ENCODE results near the gene HNRNPC. TPM values are rescaled to one million over a fixed set of nuclear protein-coding genes. Genes with fewer than 3 reads are reported as not detected.

The HNRNPC gene
- total and polyA plus RNA-seq, 10 of the 15 experiments (the other 5 are each of a cell fraction or from before 2014, with no cell fraction given), result 679 to 1,492 (median 1,262) TPM

DNA sequence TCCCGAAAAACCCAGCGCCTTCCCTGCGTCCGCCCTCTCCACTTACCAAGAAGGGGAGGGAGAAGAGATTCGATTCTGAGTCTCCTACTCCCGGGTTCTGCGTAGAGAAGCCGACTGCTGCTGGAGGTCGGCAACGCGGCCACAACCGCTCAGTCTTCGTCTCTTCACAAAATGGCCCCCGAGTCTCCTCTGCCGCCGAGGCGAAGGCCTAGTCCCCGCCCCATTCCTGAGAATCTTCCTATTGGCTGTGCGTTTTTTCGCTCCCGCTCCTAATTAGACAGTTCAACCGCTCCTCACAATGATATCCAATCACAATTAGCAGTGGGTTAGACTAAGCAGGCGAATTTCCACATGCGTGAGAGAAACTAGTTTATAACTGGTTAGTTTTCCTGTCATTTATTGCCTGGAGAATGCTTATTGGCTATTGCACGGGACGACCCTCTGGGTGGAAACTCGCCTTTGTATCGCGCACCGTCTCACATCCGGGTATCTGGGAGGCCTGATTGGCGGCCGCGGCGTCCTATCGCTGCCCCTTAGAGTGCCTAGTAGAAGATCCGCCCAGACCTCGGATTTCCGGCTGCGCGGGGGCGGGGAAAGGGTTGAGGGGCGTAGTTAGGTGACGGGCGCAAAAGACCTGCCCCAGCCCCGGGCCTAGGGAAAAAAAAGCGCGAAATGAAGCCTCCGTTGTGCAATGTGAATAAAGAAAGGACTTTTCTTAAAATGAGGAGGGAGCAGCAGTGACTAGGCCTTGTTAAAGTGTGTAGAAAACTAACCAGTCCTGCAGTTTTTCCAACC is at the start of gene HNRNPC (continued):
- TF ChIP-seq, protein P1, sequence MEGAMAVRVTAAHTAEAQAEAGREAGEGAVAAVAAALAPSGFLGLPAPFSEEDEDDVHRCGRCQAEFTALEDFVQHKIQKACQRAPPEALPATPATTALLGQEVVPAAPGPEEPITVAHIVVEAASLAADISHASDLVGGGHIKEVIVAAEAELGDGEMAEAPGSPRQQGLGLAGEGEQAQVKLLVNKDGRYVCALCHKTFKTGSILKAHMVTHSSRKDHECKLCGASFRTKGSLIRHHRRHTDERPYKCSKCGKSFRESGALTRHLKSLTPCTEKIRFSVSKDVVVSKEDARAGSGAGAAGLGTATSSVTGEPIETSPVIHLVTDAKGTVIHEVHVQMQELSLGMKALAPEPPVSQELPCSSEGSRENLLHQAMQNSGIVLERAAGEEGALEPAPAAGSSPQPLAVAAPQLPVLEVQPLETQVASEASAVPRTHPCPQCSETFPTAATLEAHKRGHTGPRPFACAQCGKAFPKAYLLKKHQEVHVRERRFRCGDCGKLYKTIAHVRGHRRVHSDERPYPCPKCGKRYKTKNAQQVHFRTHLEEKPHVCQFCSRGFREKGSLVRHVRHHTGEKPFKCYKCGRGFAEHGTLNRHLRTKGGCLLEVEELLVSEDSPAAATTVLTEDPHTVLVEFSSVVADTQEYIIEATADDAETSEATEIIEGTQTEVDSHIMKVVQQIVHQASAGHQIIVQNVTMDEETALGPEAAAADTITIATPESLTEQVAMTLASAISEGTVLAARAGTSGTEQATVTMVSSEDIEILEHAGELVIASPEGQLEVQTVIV (IDR thresholded peaks at IDR 0.05; ENCODE audit: borderline replicate concordance, partially characterized antibody), result peak; percentile 82
- no peak for TF ChIP-seq MTA3 (IDR thresholded peaks at IDR 0.05; ENCODE audit: borderline replicate concordance, low read length)
- TF ChIP-seq CHD2 (IDR thresholded peaks at IDR 0.05; ENCODE audit: borderline replicate concordance, low read depth, low read length), result peak; percentile 97
- TF ChIP-seq HCFC1 (IDR thresholded peaks at IDR 0.05; ENCODE audit: low read length), result peak; percentile 20
- 0 out of 2 replicates have a peak, but pooled peaks have one; percentile 93 for TF ChIP-seq CHD1 (IDR thresholded peaks at IDR 0.05; ENCODE audit: low read depth, low read length)
- TF ChIP-seq, protein P2, sequence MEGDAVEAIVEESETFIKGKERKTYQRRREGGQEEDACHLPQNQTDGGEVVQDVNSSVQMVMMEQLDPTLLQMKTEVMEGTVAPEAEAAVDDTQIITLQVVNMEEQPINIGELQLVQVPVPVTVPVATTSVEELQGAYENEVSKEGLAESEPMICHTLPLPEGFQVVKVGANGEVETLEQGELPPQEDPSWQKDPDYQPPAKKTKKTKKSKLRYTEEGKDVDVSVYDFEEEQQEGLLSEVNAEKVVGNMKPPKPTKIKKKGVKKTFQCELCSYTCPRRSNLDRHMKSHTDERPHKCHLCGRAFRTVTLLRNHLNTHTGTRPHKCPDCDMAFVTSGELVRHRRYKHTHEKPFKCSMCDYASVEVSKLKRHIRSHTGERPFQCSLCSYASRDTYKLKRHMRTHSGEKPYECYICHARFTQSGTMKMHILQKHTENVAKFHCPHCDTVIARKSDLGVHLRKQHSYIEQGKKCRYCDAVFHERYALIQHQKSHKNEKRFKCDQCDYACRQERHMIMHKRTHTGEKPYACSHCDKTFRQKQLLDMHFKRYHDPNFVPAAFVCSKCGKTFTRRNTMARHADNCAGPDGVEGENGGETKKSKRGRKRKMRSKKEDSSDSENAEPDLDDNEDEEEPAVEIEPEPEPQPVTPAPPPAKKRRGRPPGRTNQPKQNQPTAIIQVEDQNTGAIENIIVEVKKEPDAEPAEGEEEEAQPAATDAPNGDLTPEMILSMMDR (IDR thresholded peaks at IDR 0.05 in 2 of 3, conservative IDR thresholded peaks at IDR 0.05 in 1 of 3; ENCODE audit: control insufficient read depth in 2 of 3, extremely low read depth in 1 of 3, insufficient read depth in 1 of 3, low read depth in 3 of 3, low read length in 3 of 3), result no peak
- peak; percentile 88 for TF ChIP-seq POU2F2 (IDR thresholded peaks at IDR 0.05; ENCODE audit: borderline replicate concordance, low read depth, low read length)
- TF ChIP-seq, protein P3, sequence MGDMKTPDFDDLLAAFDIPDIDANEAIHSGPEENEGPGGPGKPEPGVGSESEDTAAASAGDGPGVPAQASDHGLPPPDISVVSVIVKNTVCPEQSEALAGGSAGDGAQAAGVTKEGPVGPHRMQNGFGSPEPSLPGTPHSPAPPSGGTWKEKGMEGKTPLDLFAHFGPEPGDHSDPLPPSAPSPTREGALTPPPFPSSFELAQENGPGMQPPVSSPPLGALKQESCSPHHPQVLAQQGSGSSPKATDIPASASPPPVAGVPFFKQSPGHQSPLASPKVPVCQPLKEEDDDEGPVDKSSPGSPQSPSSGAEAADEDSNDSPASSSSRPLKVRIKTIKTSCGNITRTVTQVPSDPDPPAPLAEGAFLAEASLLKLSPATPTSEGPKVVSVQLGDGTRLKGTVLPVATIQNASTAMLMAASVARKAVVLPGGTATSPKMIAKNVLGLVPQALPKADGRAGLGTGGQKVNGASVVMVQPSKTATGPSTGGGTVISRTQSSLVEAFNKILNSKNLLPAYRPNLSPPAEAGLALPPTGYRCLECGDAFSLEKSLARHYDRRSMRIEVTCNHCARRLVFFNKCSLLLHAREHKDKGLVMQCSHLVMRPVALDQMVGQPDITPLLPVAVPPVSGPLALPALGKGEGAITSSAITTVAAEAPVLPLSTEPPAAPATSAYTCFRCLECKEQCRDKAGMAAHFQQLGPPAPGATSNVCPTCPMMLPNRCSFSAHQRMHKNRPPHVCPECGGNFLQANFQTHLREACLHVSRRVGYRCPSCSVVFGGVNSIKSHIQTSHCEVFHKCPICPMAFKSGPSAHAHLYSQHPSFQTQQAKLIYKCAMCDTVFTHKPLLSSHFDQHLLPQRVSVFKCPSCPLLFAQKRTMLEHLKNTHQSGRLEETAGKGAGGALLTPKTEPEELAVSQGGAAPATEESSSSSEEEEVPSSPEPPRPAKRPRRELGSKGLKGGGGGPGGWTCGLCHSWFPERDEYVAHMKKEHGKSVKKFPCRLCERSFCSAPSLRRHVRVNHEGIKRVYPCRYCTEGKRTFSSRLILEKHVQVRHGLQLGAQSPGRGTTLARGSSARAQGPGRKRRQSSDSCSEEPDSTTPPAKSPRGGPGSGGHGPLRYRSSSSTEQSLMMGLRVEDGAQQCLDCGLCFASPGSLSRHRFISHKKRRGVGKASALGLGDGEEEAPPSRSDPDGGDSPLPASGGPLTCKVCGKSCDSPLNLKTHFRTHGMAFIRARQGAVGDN (IDR thresholded peaks at IDR 0.05), result peak; percentile 94
- TF ChIP-seq, protein P4, sequence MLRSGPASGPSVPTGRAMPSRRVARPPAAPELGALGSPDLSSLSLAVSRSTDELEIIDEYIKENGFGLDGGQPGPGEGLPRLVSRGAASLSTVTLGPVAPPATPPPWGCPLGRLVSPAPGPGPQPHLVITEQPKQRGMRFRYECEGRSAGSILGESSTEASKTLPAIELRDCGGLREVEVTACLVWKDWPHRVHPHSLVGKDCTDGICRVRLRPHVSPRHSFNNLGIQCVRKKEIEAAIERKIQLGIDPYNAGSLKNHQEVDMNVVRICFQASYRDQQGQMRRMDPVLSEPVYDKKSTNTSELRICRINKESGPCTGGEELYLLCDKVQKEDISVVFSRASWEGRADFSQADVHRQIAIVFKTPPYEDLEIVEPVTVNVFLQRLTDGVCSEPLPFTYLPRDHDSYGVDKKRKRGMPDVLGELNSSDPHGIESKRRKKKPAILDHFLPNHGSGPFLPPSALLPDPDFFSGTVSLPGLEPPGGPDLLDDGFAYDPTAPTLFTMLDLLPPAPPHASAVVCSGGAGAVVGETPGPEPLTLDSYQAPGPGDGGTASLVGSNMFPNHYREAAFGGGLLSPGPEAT (IDR thresholded peaks at IDR 0.05; ENCODE audit: low read depth), result peak; percentile 71
- TF ChIP-seq SIN3A (IDR thresholded peaks at IDR 0.05; ENCODE audit: low read depth, low read length), result no peak
- TF ChIP-seq SRF (IDR thresholded peaks at IDR 0.05; ENCODE audit: low read depth in 2 of 2, low read length in 2 of 2), result 0 out of 4 replicates have a peak, but pooled peaks of 1 of the 2 experiments have one; percentile 30
- peak; percentile 54; the same call in 1 of the 2 replicates for TF ChIP-seq MXI1 (IDR thresholded peaks at IDR 0.05; ENCODE audit: low read depth, low read length)
- TF ChIP-seq, protein P5, sequence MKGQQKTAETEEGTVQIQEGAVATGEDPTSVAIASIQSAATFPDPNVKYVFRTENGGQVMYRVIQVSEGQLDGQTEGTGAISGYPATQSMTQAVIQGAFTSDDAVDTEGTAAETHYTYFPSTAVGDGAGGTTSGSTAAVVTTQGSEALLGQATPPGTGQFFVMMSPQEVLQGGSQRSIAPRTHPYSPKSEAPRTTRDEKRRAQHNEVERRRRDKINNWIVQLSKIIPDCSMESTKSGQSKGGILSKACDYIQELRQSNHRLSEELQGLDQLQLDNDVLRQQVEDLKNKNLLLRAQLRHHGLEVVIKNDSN (IDR thresholded peaks at IDR 0.05; ENCODE audit: borderline replicate concordance, extremely low read length, insufficient read depth, low read depth, low read length), result no peak
- no peak for TF ChIP-seq EZH2 (IDR thresholded peaks at IDR 0.05; ENCODE audit: borderline replicate concordance, control insufficient read depth, low read depth, low read length)

Measured in GM12878 (cell line).